Measurements from ENCODE around the gene ADIPOR2.

The ADIPOR2 gene

GRCh38 chr12:1827826-1828805 lies 137.2 kb downstream of the ADIPOR2 start:
- no peak for DNase-seq (ENCODE audit: low read depth in 1 of 2, low spot score in 1 of 2)

DNA sequence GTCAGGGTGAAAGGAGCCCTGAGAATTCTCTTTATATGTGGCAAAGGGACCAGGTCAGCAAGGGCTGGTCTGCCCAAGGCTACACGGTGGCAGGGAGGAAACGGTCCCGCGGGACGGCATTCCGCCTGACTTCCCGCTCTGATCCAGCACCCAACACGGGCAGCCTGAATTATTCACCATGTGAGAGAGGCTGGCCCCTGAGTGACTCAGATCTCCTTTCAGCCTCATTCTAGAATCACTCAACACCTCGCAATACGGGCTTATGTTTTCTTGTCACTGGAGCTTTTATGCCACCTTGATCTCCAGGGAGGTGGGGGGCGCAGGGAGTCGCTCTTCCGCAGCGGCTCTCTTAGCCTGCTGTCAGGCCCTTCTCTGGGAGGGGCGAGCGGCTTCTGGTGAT lies 138.0 kb downstream of the ADIPOR2 start:
- no peak for DNase-seq (ENCODE audit: low read depth in 1 of 2, low spot score in 1 of 2)

DNA sequence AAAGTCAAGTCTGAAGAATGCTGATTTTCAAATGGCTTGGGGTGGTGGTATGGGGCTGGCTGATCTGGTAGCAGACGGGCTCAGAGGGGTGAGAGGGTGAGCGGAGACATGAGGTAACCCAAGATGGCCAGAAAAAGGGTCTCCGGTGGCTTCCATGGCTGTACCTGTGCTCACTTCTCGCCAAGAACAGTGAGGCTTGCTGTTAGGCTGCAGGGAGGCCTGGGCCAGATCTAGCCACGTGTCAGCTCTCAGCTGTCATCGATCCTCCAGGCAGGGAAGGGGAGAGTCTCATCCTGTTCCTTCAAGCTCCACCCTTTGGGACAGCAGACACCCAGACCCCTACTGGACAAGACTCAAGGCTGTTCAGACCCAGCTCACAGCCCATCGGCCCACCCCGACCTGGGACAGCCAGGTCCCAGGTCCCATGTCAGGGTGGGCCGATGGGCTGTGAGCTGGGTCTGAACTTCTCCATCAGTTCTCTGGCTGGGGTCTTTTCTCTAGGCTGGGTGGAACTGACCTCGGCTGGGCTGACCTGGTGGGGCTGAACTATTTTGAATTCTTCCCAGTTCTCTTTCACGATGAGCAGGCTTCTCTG lies 138.5 kb downstream of the ADIPOR2 start:
- no peak for DNase-seq (ENCODE audit: low read depth in 1 of 2, low spot score in 1 of 2)

- no peak for DNase-seq (ENCODE audit: low read depth in 1 of 2, low spot score in 1 of 2)
These were observed 139.6 kb downstream of the ADIPOR2 start for GRCh38 chr12:1830401-1830845.

DNA sequence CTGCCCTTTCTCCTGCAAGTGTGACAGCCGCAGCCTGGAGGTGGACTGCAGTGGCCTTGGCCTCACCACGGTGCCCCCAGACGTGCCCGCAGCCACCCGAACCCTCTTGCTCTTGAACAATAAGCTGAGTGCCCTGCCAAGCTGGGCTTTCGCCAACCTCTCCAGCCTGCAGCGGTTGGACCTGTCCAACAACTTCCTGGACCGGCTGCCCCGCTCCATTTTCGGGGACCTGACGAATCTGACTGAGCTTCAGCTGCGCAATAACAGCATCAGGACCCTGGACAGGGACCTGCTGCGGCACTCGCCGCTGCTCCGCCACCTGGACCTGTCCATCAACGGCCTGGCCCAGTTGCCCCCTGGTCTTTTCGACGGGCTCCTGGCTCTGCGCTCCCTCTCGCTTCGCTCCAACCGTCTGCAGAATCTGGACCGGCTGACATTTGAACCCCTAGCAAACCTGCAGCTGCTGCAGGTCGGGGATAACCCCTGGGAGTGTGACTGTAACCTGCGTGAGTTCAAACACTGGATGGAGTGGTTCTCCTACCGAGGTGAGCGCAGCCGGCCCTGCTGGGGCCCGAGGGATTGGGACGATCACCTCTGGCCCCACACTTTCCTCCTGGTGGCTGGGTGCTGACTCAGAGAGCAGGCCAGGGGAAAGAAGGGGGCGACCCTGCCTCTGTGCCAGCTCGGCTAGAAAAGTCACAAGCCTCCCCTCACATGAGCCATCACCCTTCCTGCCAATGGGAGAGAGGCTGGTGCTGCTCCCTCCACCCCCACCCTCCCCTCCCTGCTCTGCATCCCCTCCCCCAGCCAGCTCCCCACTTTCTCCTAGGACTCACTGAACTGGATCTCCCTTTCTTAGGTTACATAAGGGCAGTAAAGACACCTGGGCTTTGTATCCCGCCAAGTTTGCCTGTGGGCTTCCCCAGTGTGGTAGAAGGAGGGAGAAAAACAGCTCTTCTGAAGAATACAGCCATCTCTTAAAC lies 140.4 kb downstream of the ADIPOR2 start:
- no peak for DNase-seq (ENCODE audit: low read depth in 1 of 2, low spot score in 1 of 2)

- DNase-seq (ENCODE audit: low read depth in 1 of 2, low spot score in 1 of 2), result no peak
These were observed 142.1 kb downstream of the ADIPOR2 start for GRCh38 chr12:1832801-1833595.

- no peak for DNase-seq (ENCODE audit: low read depth in 1 of 2, low spot score in 1 of 2)
These were observed 142.7 kb downstream of the ADIPOR2 start for GRCh38 chr12:1833596-1834028.

- no peak for DNase-seq (ENCODE audit: low read depth in 1 of 2, low spot score in 1 of 2)
These were observed 143.5 kb downstream of the ADIPOR2 start for GRCh38 chr12:1834186-1834925.

- no peak for DNase-seq (ENCODE audit: low read depth in 1 of 2, low spot score in 1 of 2)
These were observed 144.6 kb downstream of the ADIPOR2 start for GRCh38 chr12:1835211-1836131.

DNA sequence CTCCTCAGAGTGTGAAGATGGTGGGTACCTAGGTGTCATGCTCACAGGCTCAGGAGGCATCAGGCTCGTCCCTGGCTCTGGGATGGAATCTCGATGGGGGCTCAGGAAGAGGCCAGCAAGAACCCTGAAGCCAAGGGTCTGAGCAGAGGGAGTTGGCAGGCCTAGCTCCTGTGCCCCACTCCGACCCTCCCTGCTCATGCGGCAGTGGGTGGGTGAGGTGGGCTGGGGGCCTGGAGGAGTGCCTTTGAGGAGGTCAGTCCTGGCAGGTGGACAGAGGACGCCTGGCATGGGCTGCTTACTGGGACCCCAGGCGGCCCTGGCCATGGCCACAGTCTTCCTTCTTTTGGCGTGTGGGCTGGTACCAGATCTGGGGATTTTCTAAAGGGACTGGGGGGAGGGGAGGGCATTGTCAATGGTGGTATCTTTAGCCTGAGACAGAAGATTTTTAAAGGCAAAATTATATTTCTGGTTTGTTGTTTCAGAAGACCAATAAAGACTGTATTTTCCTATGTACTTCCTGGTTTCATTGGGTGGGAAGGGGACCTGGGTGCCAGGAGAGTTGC lies 145.5 kb downstream of the ADIPOR2 start:
- DNase-seq (ENCODE audit: low read depth in 1 of 2, low spot score in 1 of 2), result no peak

GRCh38 chr12:1836854-1837421 lies 146.1 kb downstream of the ADIPOR2 start:
- DNase-seq (ENCODE audit: low read depth in 1 of 2, low spot score in 1 of 2), result no peak

DNA sequence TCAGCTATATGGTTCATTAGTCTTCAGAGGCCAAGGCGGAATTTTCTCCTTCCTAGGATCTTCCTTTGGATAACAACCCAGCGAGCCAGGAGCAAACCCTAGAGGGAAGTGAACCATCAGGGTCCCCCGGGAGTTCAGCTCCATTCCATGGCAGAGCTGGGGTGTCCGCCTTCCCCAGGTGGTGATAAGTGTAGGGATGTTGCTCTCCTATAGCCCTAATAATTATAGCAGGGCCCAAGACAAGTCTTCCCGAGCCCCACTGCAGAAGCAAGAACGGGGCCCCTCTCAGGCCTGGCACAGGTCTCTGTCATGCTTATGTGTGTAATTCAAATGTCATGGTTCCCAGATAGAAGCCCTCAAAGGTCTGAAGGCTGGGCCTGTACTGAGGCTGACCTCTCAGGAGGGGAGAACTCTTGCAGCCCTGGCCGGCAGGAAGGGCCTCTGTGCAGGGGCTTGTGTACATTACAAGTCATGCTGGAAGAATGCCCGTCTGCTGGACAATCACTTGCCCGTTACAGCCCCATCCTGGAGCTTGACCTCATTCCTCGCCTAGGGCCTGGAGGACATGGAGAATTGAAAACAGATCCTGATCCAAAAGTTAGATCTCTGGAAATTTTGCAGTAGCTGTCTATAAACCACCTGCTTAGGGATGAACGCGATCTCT lies 146.8 kb downstream of the ADIPOR2 start:
- DNase-seq (ENCODE audit: low read depth in 1 of 2, low spot score in 1 of 2), result no peak

Data from activated CD4-positive, alpha-beta T cell treated with anti-CD3 and anti-CD28 coated beads, Interleukin-2, amount 50 U/mL, for 24 hours (primary cell).